H1 (cell line): ENCODE measurements around the gene IFRD1. TPM values are rescaled to one million over a fixed set of nuclear protein-coding genes. Genes with fewer than 3 reads are reported as not detected.

Experiments
- EGR1 ChIP-seq: IDR thresholded peaks from 2 replicates; pipeline ENCODE4 v1.6.1; 2011; ENCODE audit warnings: low read depth, low read length, borderline replicate concordance
- HDAC6 ChIP-seq: IDR thresholded peaks from one replicate; pipeline ENCODE4 v1.7.1; 2012; ENCODE audit warnings: low read depth, mild to moderate bottlenecking, inconsistent platforms, low read length, moderate library complexity
- polyA plus RNA-seq, 7 experiments: library from polyadenylated mRNA; depleted of rRNA in 3 of 7; stranded (reverse) in 5 of 7; unstranded in 2 of 7; fragments of >200 nt in 5 of 7; fragments of 200-250 nt in 2 of 7; gene quantifications; 1 replicate in 5 of 7; 2 replicates in 1 of 7; 4 replicates in 1 of 7; pipeline versions ENCODE4 v1.2.1 to v1.2.3, GENCODE V29; 2011 to 2013; ENCODE audit warnings: missing spikeins in 2 of 7, mixed read lengths in 2 of 7
- total RNA-seq: library from RNA; stranded (reverse); fragmentation: NEBNext Ultra II Directional; extraction: Animal tissue kit (Norgen Biotek cat#: 25700); gene quantifications from 2 replicates; pipeline ENCODE4 v1.2.1, GENCODE V29; 2021
- TF ChIP-seq, protein P1 (sequence below), 3 experiments: IDR thresholded peaks; 1 replicate in 2 of 3; 2 replicates in 1 of 3; pipeline versions ENCODE4 v1.5.1 to v1.6.1; 2011; ENCODE audit warnings: low read length in 3 of 3, mild to moderate bottlenecking in 3 of 3, inconsistent platforms in 2 of 3, low read depth in 1 of 3, moderate library complexity in 1 of 3; ENCODE audit not compliant: insufficient read depth in 1 of 3; ENCODE audit errors: control extremely low read depth in 1 of 3

Gene IFRD1
- total and polyA plus RNA-seq, 2 of the 8 experiments (the other 6 are each of a cell fraction or from before 2014, with no cell fraction given): 23.0 to 50.4 TPM

DNA sequence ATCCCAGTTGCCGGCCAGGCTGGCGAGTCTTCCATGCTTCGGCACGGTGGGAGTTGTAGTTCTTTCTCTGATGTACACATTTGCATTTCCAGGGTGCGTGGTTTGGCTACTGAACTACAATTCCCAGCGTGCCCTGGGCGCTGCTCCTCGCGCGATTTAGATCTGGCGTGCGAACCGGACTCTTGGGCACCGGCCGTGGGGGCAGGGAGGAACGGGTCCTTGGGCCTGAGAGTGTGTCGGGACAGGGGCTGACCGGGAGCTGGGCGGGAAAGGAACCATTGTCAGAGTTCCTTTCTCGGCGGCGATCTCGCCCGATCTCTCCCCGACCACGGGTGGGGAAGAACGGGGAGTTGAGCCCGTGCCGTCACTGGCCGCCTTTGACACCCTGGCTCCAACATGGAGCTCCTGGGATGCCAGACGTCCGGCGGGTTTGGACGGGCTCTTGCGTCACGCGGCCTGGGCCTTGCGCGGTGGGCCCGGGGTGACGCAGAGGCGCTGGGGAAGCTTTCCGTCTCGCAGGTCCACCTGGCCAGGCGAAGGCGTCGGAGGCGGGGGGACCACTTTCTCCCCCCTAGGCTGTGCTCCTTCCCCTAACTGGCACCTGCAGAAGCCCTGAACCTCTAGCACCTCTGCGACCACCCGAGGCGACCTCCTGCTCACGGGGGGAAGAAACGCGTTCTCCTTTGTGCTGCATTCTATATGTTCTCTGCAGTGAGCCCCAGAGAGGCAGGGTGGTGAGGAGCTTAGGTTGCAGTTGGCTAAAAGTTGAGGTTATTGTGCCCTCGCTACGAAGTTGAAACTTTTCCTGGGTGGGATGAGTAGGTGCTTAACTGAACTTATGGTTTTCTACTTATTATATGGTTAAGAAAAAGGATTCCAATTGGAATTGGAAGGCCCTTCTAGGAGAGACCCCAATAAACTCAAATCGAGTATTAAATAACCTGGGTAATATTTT, 824 bp downstream of the IFRD1 start (continued):
- TF ChIP-seq EGR1 (no peak; the same call in 1 of the 2 replicates), HDAC6 (no peak)
- TF ChIP-seq, protein P1, sequence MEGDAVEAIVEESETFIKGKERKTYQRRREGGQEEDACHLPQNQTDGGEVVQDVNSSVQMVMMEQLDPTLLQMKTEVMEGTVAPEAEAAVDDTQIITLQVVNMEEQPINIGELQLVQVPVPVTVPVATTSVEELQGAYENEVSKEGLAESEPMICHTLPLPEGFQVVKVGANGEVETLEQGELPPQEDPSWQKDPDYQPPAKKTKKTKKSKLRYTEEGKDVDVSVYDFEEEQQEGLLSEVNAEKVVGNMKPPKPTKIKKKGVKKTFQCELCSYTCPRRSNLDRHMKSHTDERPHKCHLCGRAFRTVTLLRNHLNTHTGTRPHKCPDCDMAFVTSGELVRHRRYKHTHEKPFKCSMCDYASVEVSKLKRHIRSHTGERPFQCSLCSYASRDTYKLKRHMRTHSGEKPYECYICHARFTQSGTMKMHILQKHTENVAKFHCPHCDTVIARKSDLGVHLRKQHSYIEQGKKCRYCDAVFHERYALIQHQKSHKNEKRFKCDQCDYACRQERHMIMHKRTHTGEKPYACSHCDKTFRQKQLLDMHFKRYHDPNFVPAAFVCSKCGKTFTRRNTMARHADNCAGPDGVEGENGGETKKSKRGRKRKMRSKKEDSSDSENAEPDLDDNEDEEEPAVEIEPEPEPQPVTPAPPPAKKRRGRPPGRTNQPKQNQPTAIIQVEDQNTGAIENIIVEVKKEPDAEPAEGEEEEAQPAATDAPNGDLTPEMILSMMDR (IDR thresholded peaks at IDR 0.05; ENCODE audit: control extremely low read depth in 1 of 3, insufficient read depth in 1 of 3, low read depth in 1 of 3, low read length in 3 of 3): no peak
